Hematopoietic multipotent progenitor cell (in vitro differentiated cells): ENCODE data around the gene TMEM164. TPM values are rescaled to one million over a fixed set of nuclear protein-coding genes. Genes with fewer than 3 reads are reported as not detected.

Source experiments
- small RNA-seq: library from RNA; depleted of rRNA; stranded (forward); fragments of <200 nt; gene quantifications from one replicate; pipeline ENCODE3, GENCODE V24; 2012
- total RNA-seq: library from RNA; depleted of rRNA; stranded (reverse); fragments of >200 nt; gene quantifications from one replicate; pipeline ENCODE4 v1.2.3, GENCODE V29; 2012

The TMEM164 gene
- total RNA-seq, 1 donor, result 33.1 TPM

Small RNA genes within 50 kb of the gene (small RNA-seq; reads per million reads assigned to genes)
- not detected for gene MIR3978
- 753 reads per million, percentile 99 among the genes with 10 or more reads in this experiment for gene MIR652
- 1.4 reads per million, percentile 52 among the genes with 10 or more reads in this experiment for gene SNORD96B
